Measurements from ENCODE around the gene ART1.
A peak's percentile ranks its signal among the peaks of the same experiment; 100 is the strongest.
"Not testable (repeated sequence)": the region's sequence is repeated elsewhere in the genome, so short reads cannot be mapped to it uniquely, and the experiment has no call there.

The ART1 gene

DNA sequence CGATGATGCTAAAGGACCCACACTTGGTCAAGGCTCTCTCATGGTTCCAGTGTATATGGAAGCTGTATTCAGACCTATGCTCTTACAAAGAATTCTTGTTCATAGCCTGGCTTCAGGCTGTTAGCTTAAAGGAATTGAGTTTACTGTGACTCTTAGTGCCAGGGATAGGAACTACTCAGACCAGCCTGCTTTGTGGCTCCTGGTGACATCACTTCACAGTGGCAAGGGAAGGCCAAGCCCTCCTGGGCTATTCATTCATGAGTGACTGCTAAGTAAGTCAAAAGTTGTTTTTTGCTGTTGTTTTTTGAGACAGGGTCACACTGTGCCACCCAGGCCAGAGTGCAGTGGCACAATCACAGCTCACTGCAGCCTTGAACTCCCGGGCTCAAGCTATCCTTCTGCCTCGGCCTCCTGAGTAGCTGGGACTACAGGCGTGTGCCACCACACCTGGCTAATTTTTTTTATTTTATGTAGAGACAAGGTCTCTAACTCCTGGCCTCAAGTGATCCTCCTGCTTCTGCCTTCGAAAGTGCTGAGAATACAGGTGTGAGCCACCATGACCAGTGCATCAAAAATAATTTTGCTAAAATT is 12.8 kb upstream of the ART1 start:
- ATAC-seq (no peak), DNase-seq (no peak)

DNA sequence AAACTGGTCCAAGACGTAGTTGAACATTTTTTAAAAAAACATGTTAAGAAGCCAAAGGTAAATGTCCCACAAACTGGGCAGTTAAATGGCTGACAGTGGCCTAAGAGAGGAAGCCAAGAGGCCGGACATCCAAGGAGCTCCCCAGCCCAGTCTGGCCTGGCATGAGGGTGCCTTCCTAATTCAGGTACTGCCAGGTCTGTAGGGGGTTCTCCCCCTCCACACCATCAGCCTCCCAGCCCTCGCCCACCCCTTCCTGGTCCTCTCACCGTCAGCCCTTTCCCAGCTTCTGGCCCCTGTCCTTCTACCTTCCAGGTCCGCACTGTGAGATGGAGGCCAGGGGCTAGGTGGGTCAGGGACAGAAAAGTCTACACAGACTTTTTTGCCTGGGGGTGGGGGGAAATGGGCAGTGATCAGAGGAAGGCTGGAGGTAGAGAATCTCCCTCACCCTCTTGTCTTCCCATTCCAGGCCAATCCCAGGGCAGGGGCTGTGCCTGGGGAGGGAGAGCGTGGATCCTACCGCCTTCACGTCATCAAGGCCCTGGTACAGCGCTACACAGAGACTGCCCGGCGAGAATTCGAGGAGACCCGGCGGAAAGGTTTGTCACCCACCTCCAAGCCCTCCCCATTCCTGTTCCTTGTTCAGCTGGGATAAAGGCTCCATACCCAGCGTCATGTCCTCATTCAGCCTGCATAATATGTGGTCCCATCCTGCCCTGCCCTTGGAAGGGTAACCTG is 9.1 kb upstream of the ART1 start:
- no peak for ATAC-seq
- DNase-seq, result no peak

DNA sequence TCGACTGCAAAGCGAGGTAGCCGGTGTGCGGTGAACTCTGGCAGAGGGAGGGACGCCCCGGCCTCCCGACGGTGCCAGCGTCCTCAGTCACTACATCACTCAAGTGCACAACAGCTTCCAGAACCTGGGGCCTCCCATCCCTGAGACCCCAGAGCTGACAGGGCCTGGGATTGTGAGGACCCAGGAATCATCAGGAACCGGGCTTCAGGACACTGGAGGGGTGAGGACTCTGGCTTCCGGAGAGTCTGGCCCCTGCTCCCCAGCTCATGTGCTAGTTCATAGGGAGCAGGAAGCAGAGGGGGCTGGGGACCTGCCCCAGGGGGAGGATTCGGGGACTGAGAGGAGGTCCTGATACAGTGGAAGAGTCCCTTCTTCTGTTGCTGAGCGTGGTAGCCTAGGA is 7.7 kb upstream of the ART1 start:
- no peak for DNase-seq
- ATAC-seq, result no peak

GRCh38 chr11:3638513-3638912 is 6.4 kb upstream of the ART1 start:
- no peak for ATAC-seq
- no peak for DNase-seq

DNA sequence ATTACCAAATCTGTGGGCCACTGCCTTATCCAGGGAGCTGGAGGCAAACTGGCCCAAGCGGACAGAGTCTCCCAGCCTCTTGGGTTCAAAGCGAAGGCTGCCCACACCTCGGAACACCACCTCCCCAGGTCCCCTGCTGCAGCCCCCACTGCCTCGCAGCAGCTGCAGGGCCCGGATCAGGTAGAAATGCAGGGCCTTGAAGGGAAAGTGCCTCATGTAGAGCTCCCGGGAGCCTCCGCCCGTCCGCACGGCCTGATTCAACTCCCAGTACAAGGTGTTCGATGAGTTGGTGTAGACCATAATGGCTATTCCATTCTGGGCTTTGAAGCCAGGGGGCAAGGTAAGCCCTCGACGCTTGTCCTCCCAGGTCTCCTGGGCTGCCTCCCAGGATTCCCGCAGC is 5.1 kb upstream of the ART1 start:
- no peak for ATAC-seq

DNA sequence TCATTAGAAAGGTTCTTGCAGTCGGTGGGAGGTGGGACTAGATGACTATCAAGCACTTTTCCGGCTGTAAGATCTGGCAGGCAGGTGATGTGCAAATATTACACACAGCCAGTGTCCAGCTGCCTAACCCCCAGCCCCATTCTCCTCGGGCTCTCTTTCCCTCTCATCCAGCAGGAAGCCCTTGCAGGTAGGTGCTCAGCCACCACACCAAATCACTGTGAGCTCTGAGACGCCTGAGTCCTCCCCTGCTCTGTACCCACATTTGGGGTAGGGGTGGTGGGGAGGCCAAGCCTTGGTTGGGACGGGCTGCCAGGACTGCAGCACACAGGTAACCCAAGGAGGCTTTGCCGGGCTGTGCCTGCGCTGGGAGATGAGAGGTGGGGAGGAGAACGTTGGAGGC is 3.7 kb upstream of the ART1 start:
- ATAC-seq (no peak), DNase-seq (no peak)

More for the DNA sequence above, 5.1 kb upstream of the ART1 start:
- DNase-seq, result no peak

GRCh38 chr11:3641701-3642070 is 3.2 kb upstream of the ART1 start, which contains the start of gene ART5:
Gene ART5 (minus strand): TSS chr11:3641992. CDS start chr11:3641862, 130 bp downstream.
- DNase-seq (no peak), ATAC-seq (no peak)

- DNase-seq (peak; percentile 78), ATAC-seq (peak; percentile 90)
These were observed 2.6 kb upstream of the ART1 start for GRCh38 chr11:3642071-3642951.

GRCh38 chr11:3643102-3643546 is 1.8 kb upstream of the ART1 start:
- not testable (repeated sequence) for DNase-seq, ATAC-seq

DNA sequence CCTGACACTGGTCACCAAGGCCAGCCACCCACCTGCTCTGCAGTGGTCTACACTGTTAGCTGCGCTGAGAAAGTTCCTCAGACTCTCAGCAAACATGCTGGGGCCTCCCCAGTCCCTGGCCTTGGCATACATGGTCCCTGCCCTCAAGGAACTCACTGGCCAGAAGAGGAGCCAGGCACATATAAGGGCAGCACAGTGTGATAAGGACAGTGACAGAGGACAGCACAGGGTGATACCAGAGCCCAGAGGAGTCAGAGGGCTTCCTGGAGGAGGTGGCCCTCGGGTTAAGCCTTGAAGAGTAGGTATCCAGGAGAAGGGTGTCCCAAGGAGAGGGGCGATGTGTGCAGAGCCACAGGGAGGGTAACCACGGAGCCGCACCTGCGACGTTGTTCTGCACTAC is 624 bp downstream of the ART1 start:
- DNase-seq, result no peak
- ATAC-seq, result no peak

DNA sequence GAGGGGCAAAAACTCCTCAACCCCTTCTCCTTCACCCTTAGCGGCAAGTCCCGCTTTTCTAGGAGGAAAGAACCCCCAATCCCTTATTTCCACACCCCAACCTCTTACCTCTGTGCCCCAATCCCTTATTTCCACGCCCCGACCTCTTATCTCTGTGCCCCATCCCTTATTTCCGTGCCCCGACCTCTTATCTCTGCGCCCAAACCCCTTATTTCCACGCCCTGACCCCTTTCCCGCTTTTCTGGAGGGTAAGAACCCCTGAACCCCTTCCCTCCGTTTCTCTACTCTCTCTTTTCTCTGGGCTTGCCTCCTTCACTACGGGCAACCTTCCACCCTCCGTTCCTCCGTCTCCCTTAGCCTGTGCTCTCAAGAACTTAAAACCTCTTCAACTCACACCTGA is 3.9 kb downstream of the ART1 start:
- not testable (repeated sequence) for ATAC-seq

GRCh38 chr11:3649374-3649773 is 4.4 kb downstream of the ART1 start:
- not testable (repeated sequence) for DNase-seq, ATAC-seq

More for the DNA sequence above, 3.9 kb downstream of the ART1 start:
- not testable (repeated sequence) for DNase-seq

GRCh38 chr11:3652514-3652913 is 7.6 kb downstream of the ART1 start:
- not testable (repeated sequence) for DNase-seq, ATAC-seq

GRCh38 chr11:3655547-3655946 is 10.6 kb downstream of the ART1 start:
- DNase-seq, result no peak
- ATAC-seq, result no peak

- ATAC-seq, DNase-seq: not testable (repeated sequence)
These were observed 12.4 kb downstream of the ART1 start for GRCh38 chr11:3657331-3657730.

GRCh38 chr11:3658252-3658651 is 13.3 kb downstream of the ART1 start:
- no peak for DNase-seq
- no peak for ATAC-seq

GRCh38 chr11:3659595-3660515 is 14.9 kb downstream of the ART1 start:
- DNase-seq (no peak), ATAC-seq (no peak)

DNA sequence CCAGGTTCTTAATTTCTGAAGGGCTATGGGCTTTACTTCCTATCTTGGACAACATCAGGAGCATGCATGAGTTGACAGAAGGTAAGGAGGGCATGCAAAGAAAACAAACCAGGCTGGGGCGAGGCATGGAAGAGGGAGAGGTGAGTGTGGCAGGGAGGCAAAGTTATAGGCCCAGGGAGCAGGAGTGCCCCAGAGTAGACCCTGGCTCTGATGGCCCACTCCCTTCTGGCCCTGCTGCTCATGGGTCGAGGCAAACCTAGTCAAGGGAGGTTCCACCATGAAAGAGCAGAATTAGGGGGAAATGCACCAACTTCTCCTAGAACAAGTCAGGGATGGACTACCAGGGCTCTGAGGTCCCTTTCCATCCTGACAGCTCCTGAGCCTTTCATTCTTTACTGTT is 16.0 kb downstream of the ART1 start:
- DNase-seq, result no peak
- no peak for ATAC-seq

DNA sequence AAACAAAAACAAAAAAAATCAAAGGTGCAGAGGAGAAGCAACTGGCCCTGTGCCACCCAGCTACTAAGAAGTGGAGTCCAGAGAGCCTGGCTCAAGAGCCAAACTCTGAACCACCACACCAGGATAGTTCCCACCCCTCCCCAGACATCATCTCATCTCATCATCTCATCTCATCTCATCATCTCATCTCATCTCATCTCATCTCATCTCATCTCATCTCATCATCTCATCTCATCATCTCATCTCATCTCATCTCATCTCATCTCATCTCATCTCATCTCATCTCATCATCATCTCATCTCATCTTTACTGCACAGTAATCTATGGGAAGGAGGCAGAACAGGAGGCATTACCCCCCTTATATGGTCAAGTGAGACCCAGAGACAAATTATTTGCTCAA is 17.9 kb downstream of the ART1 start:
- no peak for ATAC-seq
- DNase-seq, result no peak

- DNase-seq (no peak), ATAC-seq (no peak)
These were observed 19.2 kb downstream of the ART1 start for GRCh38 chr11:3664032-3664630.

DNA sequence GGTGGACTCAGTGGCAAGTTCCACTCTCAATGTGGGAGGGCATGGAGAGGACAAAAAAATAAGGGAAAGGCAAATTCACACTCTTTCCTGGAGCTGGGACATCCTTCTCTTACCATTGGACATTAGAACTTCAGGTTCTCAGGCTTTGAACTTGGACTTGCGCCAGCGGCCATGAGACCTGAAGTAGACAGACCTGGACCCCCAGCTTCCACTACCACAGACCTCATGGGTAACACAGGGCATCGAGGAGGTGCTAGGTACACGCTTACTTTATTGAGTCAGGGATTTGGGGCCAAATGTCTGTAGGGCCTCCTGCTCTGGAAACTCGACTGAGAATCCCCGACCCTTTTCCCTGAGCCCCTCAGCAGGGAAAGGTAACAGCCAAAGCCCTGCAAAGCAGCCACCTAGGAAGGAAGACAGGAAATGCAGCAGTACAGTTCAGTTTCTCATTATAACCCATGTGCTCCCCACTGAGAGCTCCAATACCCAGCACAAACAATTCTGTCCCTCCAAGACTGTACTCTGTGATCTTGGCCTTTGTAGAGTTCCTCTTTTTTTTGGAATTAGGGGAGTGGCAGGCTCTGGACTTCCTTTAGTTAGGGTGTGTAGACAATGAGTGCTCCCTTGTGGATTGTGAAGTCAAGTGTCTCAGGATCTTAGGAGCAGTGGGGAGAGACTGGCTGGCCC is 20.6 kb downstream of the ART1 start:
- ATAC-seq (no peak), DNase-seq (no peak)

All from stimulated activated naive CD8-positive, alpha-beta T cell treated with anti-CD3 and anti-CD28 coated beads, Interleukin-15, Interleukin-2, amounts not matched to agents 100 U/mL and 50 U/mL, for 24 hours (primary cell).